UCSD-AML1 (cell line): Measurements from ENCODE around the gene B3GALT6.
"Not testable (repeated sequence)": the region's sequence is repeated elsewhere in the genome, so short reads cannot be mapped to it uniquely, and the experiment has no call there.

Experiments used
- DNase-seq: peaks from one replicate; lab custom pipeline; 2025; ENCODE audit not compliant: unreplicated experiment; lab: John Stamatoyannopoulos, UW

The B3GALT6 gene

DNA sequence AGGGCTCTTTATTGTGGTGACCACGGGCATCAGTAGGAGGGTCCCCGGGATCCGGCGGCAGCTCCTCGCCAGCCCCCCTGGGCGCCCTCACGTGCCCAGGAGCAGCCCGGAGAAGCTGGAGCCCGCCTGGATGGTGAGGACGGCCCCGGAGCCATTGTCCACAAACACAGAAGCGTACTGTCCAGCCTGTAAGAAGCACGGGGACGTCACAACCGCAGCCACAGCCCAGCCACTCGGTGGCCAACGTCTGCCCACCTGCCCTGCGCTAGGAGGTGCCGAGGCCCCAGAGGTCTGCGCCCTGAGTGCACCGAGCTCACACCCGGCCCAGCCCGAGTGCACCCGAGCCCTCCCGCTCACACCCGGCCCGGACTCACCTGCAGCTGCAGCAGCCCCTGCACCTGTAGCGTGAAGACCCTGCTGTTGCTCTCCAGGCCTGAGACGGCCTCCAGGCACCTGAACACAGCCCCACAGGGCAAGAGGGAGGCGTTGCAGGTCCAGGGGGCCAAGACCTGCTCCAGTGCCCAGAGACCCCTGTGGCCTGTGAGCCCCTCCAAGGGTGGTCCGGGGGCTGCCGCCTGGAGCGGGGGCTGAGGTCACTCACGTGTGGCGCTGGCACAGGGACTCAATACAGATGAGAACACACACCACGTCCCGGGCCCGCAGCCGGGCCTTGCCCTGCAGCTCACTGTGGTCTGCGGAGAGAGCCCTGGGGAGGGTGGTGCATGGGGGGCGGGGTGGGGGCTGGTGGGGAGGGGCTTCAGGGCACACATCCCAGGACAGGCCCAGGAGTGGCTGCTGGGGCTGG is 10.6 kb downstream of the B3GALT6 start:
- DNase-seq: no peak

DNA sequence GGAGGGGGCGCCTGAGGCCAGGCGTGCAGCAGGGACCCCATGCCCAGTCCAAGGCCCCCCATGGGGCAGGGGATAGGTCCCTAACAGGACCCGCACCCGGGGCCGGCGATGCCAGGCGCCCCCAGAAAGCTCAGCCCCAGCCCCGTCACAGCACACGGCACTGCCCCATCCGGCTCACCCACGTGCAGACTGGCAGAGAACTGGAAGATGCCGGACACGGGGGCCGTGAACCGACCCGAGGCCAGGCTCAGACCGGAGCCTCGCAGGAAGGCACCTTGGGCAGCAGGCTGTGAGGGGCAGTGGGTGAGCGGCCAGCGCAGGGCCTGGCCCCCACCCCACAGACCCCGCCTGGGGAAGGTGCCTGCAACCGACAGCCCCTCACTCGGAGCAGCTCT is 11.2 kb downstream of the B3GALT6 start:
- DNase-seq: no peak

DNA sequence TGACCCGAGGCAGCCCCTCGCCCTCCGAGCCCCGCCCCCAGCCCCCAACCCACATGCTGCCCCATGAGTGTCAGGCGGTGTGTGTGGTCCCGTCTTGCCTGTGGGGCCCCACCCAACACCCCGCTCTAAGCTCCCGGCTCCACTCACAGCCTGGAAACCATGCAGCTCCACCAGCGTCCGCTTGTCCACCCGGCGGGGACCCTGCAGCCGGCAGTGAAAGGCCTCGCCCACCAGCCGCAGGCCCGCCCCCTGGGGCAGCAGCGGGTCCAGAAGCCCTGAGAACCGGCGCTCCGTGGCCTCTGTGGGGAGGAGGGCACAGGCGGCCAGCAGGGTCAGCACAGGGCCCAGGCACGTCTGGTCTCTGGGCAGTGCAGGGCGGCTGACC is 11.8 kb downstream of the B3GALT6 start:
- no peak for DNase-seq

DNA sequence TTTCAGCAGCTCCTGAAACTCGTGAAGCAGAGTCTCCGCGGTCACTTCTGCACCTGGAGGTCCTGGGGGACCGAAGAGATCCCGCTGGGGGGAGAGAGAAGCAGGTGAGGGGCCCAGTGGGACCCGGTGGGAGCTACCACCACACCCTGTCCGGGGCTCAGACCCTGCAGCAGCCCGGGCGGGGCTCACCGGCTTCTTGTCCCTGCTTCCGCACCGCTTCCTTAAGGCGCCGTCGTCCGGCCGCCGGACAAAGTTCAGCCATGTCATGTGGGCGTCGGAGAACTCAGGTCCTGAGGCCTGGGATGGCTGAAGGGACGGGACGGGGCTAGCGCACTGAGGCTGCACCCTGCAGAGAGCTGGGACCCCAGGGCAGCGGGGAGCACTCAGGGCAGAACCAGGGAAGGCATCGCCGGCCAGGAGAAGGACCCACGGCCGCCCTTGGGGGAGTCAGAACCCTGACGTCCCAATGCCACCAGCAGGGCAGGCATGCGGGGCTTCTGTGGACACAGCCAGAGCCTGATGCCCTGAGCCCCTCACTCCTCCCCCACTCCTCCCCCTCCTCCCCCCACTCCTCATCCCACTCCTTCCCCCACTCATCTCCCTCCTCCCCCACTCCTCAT is 12.3 kb downstream of the B3GALT6 start:
- DNase-seq: no peak

DNA sequence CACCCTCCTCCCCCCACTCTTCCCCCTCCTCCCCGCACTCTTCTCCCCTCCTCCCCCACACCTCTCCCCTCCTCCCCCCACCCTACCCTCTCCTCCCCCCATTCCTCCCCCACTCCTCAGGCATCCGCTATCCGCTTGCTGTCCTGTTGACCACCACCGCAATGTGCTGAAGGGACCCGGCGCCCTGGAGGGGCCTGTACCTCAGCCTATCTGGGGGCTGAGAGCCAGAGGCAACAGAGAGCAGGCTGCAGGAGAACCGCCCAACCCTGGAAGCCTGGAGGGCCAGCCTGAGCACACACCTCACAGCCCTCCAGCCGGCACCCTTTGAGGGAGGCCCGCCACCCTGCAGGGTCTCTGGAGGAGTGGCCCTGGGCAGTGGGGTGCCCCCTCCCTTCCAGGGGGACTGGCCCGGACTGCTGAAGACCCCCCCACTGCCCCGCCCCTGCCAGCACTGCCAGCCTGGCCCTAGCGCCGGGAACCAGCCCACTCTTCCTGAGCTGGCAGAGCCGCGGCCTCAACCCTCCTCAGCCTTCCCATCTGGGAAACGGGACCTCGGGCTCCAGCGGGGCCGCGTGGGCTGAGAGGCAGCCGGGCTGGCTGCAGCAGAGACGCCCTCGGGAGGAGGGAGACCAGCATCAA is 13.3 kb downstream of the B3GALT6 start:
- DNase-seq: no peak

DNA sequence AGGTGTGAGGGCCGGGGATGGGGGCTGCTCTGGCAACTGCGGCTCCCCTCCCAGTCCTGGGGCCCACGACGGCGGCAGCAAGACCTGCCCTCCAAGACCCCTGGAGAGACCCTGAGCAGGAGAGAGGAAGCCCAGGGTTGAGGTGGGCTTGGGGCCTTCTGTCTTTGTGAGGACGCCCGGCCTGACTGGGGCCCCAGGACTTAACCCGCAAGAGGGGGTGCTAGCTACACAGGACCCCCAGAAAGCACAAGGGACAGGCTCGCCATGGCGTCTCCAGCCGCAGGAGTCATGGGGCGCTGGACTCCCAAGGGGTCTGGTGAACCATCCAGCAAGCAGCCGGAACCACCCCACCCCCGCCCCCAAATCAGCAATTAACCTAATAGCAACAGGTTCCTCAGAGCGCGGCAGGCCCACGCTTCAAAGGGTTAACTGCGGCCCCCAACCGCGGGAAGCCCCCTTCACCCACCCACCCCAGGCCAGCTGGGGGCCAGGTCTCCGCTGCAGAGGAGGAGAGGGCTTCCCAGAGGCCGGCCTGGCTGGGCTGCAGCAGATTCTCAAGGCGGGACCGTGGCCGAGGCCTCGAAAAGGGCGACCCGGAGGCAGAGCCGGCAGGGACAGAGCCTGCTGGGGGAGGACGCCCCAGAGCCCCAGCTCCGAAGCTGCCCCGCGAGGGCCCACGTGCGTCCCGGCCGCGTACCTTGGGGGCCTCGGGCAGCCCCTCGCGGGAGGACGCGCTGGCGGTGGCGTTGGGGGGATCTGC is 14.0 kb downstream of the B3GALT6 start:
- DNase-seq: no peak

DNA sequence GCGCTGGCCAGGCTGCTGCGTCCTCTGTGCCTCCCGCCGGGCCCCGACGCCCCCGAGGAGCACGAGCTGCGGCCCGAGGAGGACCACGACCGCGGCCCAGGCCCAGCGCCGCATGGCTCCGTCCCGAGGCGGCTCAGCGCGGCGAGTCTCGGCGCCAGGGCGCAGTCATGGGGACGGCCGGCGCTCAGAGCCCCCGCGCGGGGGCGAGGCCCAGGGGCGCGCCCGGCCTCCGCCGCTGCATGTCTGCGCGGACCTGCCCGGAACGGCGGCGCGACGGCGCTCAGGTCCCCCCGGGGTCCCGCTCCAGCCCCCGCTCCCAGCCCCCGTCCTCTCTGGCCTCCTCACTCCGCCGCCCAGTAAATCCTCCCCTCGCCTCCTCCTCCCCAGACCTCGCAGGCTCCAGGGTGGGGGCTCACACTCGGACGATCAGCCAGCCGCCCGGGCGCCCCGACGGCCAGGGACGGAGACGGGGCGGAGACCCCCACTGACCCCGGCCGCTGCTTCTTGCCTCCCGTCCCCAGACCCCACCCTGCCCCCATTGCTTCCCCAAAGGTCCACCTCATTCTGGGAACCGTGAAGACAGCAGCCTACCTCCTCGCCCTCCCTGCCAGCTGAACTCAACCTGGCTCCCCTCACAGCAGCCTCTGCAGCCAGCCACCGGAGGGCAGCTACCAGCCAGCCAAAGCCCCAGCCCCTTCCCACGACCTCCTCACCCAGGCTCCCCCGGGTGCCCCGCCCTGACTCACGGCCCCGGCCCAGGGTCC is 14.7 kb downstream of the B3GALT6 start, which contains the start of gene C1QTNF12:
Gene C1QTNF12, minus strand, starts transcription at position 146 of the 764 bp plus-strand sequence. Its CDS starts 32 bp downstream, at position 114.
- DNase-seq: no peak

DNA sequence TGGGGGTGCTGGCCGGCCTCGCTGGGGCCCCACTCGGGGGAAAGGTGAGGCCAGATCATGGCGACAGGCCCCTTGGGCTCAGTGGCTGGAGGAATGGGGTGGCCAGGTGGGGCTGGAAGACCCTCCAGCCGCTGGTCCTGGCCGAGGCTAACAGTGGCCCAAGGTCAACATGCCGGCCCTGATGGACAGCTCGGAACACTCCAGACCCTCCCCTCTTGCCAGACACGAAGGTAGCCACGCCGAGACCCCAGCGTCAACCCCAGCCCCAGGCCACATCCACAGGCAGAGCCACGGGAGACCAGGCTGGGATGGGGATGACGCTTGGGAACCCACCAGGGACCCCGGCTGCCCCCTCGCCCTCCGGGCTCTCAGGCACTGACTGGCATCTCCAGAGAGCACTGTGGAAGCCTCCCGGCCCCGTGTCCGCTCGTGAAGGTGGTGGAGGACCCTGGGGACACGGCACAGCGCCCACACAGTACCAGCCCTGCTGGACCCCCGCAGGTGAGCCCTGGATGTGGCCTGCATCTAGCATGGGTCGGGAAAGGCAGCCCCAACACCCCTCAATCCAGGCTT is 15.4 kb downstream of the B3GALT6 start:
- no peak for DNase-seq

DNA sequence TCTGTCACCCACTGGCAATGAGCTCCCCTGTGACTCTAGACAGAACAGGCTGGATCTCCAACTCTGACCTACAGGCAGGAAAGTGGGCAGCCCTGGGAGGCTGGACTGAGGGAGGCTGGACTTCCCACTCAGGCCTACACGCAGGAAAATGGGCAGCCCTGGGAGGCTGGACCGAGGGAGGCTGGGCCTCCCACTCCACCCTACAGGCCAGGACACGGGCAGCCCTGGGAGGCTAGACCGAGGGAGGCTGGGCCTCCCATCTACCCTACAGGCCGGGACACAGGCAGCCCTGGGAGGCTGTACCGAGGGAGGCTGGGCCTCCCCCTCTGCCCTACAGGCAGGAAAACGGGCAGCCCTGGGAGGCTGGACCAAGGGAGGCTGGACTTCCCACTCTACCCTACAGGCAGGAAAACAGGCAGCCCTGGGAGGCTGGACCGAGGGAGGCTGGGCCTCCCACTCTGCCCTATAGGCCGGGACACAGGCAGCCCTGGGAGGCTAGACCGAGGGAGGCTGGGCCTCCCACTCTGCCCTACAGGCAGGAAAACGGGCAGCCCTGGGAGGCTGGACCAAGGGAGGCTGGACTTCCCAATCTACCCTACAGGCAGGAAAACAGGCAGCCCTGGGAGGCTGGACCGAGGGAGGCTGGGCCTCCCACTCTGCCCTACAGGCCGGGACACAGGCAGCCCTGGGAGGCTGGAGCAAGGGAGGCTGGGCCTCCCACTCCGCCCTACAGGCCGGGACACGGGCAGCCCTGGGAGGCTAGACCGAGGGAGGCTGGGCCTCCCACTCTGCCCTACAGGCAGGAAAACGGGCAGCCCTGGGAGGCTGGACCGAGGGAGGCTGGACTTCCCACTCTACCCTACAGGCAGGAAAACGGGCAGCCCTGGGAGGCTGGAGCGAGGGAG is 16.2 kb downstream of the B3GALT6 start:
- not testable (repeated sequence) for DNase-seq

DNA sequence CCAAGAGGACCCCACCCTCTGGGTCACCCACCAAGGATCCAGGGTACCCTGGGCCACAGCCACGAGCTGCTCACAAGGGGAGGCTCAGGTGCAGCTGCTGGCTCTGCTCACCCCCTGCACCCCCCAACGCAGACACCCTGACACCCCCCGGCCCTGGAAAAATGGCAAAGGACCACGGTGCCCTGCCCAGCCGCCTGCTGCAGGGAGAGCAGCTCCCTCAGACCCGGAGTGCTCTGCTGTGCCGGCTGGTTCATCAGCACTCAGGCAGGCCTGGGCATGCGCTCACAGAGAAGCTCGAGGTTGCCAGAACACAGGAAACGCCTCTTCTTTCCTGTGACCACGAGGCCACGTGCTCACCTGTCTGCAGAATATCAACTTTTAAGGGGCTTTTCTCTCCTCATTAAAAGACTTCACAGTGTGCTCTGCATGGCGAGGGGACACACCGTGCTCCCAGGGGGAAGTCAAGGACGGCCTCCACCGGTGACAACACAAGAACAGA is 18.8 kb downstream of the B3GALT6 start:
- peak; percentile 33 for DNase-seq

DNA sequence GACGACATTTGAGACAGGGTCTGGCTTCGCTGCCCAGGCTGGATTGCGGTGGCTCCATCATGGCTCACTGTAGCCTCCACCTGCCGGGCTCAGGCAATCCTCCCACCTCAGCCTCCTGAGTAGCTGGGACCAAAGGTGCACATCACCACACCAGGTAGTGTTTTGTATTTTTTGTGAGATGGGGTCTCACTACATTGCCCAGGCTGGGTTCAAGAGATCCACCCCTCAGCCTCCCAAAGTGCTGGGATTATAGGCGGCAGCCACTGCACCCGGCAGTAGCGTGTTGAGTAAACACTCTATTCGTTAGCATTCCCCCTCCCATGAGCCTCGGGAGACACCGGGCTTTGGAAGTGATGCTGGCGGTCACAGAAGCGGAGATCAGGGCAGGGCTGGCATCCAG is 21.3 kb downstream of the B3GALT6 start:
- DNase-seq: no peak

DNA sequence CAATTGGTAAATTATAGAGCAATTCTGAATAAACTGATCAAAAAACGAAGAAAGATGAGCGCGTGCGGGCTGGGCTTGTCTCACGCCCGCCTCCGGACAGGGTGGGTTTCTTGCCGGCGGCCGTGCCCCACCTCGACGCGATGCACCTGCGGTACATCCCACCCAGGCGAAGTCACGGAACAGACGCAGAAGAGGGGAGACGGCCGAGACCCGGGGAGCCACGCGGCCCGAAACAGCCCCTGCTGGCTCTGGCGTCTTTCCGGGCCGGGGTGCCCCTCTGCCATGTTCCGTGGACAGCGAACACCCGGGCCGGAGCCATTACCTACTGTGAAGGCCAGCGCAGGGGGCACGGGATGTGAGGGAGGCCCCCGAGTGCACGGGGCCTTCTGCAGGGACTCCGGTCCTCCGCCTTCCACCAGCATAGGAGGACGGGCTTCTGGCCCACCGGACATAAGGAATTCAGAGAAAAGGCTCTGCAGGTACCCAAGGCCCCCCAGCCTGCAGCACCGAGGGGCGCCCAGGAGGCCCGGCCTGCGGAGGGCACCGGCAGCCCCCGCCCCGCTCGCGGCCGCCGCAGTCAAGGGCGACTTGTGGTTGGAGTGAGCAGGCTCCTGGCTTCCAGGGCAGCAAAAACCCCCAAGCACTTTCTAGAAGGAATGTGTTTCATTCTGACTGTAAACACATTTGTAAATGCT is 22.1 kb downstream of the B3GALT6 start:
- no peak for DNase-seq

DNA sequence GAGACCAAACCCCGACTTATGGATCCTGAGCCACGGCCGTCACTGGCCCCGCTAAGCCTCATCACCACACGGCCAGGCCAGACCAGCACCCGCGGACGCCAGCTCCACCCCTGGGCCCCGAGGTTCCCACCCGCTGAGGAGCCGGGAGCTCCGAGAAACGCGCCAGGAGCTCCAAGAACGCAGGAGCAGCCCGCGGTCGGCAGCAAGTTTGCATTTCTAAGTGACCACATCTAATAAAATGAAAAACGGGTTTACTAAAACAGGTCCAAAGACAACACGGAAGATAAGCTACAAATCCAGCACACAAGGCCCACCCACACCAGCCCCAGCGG is 22.6 kb downstream of the B3GALT6 start:
- DNase-seq: no peak

DNA sequence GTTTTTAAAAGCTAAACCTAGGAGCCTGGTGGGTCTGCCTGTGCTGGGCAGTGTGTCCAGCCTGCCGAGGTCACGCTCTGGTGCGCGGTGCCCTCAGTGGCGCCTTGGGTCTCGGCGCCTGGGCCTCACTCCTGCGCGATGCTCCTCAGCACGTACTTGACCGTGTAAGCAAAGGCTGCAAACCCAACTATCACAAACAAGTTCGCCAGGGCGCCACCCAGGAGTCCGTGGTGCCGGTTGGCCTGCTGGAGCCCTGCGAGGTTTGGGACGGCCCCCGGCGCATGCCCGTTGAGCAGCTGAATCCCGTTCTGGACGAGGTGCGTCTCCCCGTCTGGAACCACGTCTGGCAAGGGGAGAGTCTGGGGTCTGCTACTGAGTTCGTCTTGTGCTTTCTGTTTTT is 23.0 kb downstream of the B3GALT6 start:
- DNase-seq: no peak

DNA sequence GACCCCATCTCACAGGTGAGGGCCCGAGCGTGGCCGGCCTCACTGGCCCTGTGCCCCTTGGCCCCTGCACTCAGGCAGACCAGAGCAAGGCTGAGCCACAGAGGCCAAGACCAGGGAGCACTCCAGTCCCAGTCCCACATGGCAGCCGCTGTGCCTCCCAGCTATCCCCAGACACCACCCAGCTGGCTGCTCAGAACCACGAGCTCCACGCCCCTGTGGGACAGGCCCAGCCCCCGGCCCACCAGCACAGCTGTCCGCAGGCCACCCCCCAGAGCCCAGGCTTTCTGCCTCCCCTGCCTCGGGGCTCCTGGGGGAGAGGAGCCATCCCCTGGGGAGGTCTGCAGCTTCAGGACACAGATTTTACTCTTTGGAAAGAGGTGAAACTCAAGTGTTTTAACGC is 23.6 kb downstream of the B3GALT6 start:
- DNase-seq: no peak

DNA sequence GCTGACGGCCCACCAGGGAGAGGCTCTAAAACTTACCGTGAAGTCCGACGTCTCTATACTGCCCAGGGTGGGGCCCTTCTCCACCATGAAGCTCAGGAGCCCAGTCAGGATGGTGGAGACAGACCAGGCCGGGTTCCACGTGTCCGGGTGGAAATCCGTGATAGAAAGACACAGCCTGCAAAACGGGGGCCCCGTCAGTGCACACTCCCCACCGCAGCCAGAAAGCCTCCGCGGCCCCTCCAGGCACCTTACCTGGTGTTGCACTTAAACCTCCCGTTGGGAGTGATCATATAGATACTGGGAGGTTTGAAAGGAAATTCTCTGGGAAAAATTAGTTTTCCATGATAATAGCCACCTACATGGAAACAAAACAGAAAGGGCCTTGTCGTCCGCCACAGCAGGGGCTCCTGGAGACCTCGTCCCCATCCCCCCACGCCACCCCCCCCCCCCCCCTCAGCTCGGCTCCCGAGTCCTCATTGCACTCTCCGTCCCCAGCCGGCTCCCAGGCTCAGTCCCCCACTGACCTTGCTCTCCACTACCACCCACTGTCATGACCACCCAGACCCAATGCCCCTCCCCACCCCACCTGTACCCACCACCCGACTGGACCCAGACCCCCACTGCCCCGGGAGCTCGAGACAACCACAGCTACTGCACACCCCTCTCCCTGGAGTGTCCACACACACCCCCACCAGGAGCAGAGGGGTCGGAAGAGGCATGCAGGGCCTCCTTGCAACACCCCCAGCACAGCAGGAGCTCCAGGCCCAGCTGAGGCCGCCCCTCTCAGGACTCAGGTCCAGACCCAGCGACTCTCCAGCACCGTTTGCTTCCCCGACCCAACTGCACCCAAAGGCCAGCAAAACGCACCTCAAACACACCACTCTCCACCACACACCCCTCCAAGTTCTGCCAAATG is 25.2 kb downstream of the B3GALT6 start:
- DNase-seq: no peak

DNA sequence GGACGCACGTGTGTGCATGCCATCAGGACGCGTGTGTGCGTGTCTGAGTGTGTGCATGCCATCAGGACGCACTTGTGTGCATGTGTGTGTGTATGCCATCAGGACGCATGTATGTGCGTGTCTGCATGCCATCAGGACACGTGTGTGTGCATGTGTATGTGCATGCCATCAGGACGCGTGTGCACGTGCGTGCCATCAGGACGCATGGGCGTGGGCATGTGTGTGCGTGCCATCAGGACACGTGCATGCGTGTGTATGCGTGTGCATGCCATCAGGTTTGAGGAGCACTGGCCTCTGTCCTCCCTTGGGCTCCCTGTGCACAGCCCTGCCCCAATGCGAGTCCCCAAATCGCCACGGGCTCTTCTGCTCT is 27.1 kb downstream of the B3GALT6 start:
- DNase-seq: no peak

DNA sequence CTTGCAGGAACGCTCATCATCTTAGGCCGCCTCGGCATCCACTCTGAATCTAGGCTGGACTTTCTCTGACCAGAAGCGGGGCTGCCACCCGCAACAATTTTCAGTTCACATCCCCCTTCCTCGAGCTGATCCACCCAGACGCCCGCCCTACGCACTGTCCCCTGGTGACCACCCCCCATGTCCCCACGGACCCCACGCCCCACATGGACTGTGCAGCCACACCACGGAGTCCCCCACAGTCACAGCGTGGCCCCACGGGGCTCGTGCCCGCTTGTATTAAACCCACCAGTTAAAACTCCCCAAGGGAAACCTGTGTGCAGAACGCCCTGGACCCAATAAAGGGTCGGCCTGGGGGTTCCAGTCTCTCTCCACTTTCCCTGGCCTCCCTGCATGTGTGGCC is 27.5 kb downstream of the B3GALT6 start:
- no peak for DNase-seq
